Spinal cord (tissue), 10 donors: ENCODE data around the gene DOHH. TPM values are rescaled to one million over a fixed set of nuclear protein-coding genes. Genes with fewer than 3 reads are reported as not detected.

Experiments used
- DNase-seq, 6 donors: peaks; one replicate each; pipeline versions ENCODE4 v3.0.0 to v3.0.0-alpha.2; 2013 to 2015; ENCODE audit warnings: low spot score in 6 of 6, low read depth in 4 of 6
- H3K27ac ChIP-seq: one replicate; pipeline ENCODE4 v1.5.1; 2013; ENCODE audit warnings: low read depth, low read length, control low read depth
- H3K27me3 ChIP-seq: one replicate; pipeline ENCODE4 v1.6.1; 2013; ENCODE audit warnings: low read length; ENCODE audit not compliant: control insufficient read depth, insufficient read depth
- H3K36me3 ChIP-seq: one replicate; pipeline ENCODE4 v1.6.1; 2013; ENCODE audit warnings: low read length; ENCODE audit not compliant: control insufficient read depth, insufficient read depth
- H3K4me1 ChIP-seq: one replicate; pipeline ENCODE4 v1.6.1; 2013; ENCODE audit warnings: low read length; ENCODE audit not compliant: control insufficient read depth, insufficient read depth
- H3K4me3 ChIP-seq: one replicate; pipeline ENCODE4 v1.5.1; 2013; ENCODE audit warnings: low read depth, low read length, control low read depth
- H3K9me3 ChIP-seq: one replicate; pipeline ENCODE4 v1.6.1; 2013; ENCODE audit warnings: low read length; ENCODE audit not compliant: control insufficient read depth, insufficient read depth
- WGBS: methylation state at CpG from one replicate; pipeline ENCODE4 v1.1.5; 2013; ENCODE audit warnings: missing lambda C conversion rate; ENCODE audit not compliant: insufficient coverage; 5-methylcytosine and 5-hydroxymethylcytosine counted together
- polyA plus RNA-seq, 2 donors: library from polyadenylated mRNA; unstranded; fragments of 120-200 nt; gene quantifications; one replicate each; pipeline ENCODE4 v1.2.1, GENCODE V29; 2013; ENCODE audit not compliant: insufficient read length in 2 of 2
- total RNA-seq, 2 donors: library from RNA; depleted of rRNA in 1 of 2; stranded (reverse); fragments of 120-200 nt in 1 of 2; fragments of >200 nt in 1 of 2; gene quantifications; one replicate each; pipeline versions ENCODE4 v1.2.3 to v1.2.4, GENCODE V29; 2013 to 2014
- donor health status: healthy.

DOHH gene
- total and polyA plus RNA-seq, 4 donors: 7.1 to 23.0 (median 14.7) TPM

DNA sequence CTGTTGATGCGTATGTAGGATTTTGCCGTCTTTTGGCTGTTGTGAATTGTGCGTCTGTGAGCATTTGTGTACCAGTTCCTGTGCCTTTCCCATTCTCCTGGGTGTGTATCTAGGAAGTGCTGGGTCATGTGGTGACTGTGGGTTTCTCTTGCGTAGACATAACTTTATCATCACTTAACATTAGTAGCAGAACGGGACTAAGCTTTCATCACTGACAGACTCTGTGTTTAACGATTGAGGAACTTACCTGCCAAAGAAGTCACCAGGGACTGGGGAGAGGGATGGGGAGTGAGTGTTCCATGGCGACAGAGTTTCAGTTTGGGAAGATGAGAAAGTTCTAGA is 20.6 kb upstream of the DOHH start:
- DNase-seq: no peak
- WGBS: 87% methylated on average over 5 of the region's 7 CpGs
- peaks cover 11% of the 10 kb centered on the region for H3K4me1 ChIP-seq
- no peaks in the 10 kb centered on the region for H3K9me3 ChIP-seq
- H3K27me3 ChIP-seq: no peaks in the 10 kb centered on the region
- H3K36me3 ChIP-seq: peaks cover 81% of the 10 kb centered on the region
- H3K4me3 ChIP-seq: no peak overlapping the region
- H3K27ac ChIP-seq: no peak overlapping the region

GRCh38 chr19:3520166-3521103 is 20.0 kb upstream of the DOHH start:
- Histone ChIP-seq H3K36me3 (peaks cover 77% of the 10 kb centered on the region), H3K27ac (no peak overlapping the region), H3K4me1 (peaks cover 18% of the 10 kb centered on the region), H3K27me3 (no peaks in the 10 kb centered on the region), H3K9me3 (no peaks in the 10 kb centered on the region), H3K4me3 (no peak overlapping the region)
- no peak for DNase-seq
- WGBS: 91% methylated on average over 33 of the region's 37 CpGs

DNA sequence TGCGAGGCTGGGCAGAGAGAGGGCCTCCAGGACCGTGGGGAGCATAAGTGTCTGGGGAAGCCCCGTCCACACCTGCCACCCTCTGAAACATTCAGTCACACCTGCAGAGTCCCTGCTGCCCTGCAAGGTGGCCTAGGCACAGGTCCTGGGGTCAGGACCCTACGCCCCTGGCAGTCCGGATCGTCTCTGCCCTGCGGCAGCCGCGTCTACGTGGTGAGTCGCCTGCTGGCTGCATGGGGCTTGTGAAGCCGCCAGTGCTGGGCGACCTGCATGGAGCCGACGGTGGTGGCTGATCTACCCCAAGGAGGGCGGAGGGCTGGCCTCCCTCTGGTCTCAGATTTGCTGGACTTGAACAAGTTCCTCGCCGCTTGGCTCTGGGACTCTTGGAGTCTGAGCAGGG is 18.7 kb upstream of the DOHH start:
- Histone ChIP-seq H3K9me3 (no peaks in the 10 kb centered on the region), H3K27me3 (no peaks in the 10 kb centered on the region), H3K4me1 (peaks cover 21% of the 10 kb centered on the region), H3K36me3 (peaks cover 77% of the 10 kb centered on the region), H3K4me3 (no peak overlapping the region), H3K27ac (no peak overlapping the region)
- DNase-seq: no peak
- 88% methylated on average over 18 of the region's 18 CpGs for WGBS

GRCh38 chr19:3518659-3519058 is 18.2 kb upstream of the DOHH start:
- Histone ChIP-seq H3K36me3 (peaks cover 77% of the 10 kb centered on the region), H3K27ac (no peak overlapping the region), H3K4me3 (no peak overlapping the region), H3K9me3 (no peaks in the 10 kb centered on the region), H3K4me1 (peaks cover 22% of the 10 kb centered on the region), H3K27me3 (no peaks in the 10 kb centered on the region)
- no peak for DNase-seq
- WGBS: 100% methylated on average over 1 of the region's 2 CpGs

DNA sequence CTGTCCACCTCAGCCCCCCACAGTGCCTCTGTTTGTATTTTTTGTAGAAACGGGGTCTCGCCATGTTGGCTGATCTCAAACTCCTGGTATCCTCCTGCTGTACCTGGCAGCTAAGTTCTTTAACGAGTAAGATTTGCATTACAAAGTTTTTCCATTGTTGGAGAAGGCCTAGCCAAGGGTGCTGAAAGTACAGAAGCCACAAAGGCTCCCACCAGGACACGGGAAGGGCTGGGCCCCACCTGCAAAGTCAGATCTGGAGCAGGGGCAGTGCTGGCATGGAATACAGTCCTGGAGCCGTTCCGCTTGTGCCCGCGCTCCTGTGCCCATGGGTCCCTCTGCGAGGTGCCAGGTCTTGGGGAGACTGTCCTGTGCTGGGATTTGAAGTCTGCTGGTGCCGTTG is 17.8 kb upstream of the DOHH start:
- 76% methylated on average over 10 of the region's 10 CpGs for WGBS
- no peak overlapping the region for H3K27ac ChIP-seq
- H3K27me3 ChIP-seq: no peaks in the 10 kb centered on the region
- no peak overlapping the region for H3K4me3 ChIP-seq
- H3K4me1 ChIP-seq: peaks cover 26% of the 10 kb centered on the region
- no peaks in the 10 kb centered on the region for H3K9me3 ChIP-seq
- no peak for DNase-seq
- peaks cover 77% of the 10 kb centered on the region for H3K36me3 ChIP-seq

DNA sequence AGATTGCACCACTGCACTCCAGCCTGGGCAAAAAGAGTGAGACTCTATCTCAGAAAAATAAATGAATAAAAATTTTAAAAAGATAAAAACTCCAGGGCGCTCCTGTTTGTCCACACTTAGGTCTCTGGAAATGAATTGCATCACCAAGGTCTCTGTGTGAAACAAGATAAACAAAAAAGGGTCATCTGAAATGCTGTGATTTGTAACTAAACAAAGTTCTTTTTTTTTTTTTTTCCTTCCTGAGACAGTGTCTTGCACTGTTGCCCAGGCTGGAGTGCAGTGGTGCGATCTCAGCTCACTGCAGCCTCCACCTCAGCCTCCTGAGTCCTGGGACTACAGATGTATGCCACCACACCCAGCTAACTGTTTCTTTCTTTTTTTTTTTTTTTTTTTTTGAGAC is 17.2 kb upstream of the DOHH start:
- Histone ChIP-seq H3K27ac (no peak overlapping the region), H3K9me3 (no peaks in the 10 kb centered on the region), H3K27me3 (no peaks in the 10 kb centered on the region), H3K36me3 (peaks cover 77% of the 10 kb centered on the region), H3K4me3 (no peak overlapping the region), H3K4me1 (peaks cover 32% of the 10 kb centered on the region)
- no peak for DNase-seq
- no CpG with 5 or more reads among the region's 2 CpGs for WGBS

DNA sequence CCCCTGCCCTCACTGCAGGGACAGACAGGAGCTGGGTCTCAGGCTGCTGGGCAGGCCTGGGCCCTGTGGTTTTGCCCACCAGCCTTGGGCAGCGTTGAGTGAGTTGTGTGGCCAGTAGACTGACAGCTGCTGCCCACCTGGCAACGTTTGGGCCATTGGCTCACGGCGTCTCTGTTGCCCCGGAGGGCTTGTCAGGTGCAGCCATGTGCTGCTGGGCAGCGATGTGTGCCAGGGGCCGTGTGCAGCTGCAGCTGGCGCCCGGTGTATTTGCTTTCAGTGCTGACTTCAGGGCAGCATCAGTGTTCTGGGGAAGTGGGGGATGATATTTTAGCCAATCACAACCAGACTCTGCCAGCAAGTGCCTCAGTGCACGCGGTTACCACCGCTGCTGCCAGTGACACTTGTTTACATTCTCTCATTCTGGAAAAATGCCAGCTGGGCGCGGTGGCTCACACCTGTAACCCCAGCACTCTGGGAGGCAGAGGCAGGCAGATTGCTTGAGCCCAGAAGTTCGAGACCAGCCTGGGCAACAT is 16.3 kb upstream of the DOHH start:
- 41% methylated on average over 15 of the region's 15 CpGs for WGBS
- Histone ChIP-seq H3K36me3 (peaks cover 77% of the 10 kb centered on the region), H3K27me3 (no peaks in the 10 kb centered on the region), H3K4me1 (peaks cover 41% of the 10 kb centered on the region), H3K9me3 (no peaks in the 10 kb centered on the region), H3K27ac (no peak overlapping the region), H3K4me3 (no peak overlapping the region)
- peak in 1 of 6 donors; percentile 71 for DNase-seq

DNA sequence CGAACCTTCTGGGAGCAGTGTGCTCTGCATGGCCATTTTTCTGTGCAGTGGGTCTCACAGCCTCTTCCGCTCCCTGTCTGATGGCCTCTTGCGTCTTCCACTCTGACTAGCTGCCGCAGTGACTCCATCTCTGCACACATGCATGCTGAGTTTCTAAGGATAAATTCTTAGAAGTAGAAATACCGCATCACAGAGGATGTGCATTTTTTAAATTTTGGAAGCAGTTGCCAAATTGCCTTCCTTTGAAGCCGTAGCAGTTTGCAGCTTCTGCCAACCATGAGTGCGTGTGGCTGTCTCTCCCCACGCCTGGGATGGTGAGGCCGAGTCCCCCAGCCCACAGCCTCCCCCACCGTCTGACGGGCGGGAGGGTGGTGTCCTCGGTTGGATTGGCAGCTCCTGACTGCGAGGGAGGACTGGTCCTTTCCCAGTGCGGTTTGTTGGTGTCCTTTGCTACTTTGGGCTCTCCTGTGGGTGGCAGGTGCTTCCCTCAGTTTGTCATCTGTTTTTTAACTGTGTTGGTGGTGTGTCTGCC is 15.5 kb upstream of the DOHH start:
- Histone ChIP-seq H3K27ac (no peak overlapping the region), H3K36me3 (peaks cover 81% of the 10 kb centered on the region), H3K4me1 (peaks cover 46% of the 10 kb centered on the region), H3K9me3 (no peaks in the 10 kb centered on the region), H3K27me3 (no peaks in the 10 kb centered on the region), H3K4me3 (no peak overlapping the region)
- 61% methylated on average over 7 of the region's 15 CpGs for WGBS
- peak in 2 of 6 donors; percentile 9 to 28 for DNase-seq

DNA sequence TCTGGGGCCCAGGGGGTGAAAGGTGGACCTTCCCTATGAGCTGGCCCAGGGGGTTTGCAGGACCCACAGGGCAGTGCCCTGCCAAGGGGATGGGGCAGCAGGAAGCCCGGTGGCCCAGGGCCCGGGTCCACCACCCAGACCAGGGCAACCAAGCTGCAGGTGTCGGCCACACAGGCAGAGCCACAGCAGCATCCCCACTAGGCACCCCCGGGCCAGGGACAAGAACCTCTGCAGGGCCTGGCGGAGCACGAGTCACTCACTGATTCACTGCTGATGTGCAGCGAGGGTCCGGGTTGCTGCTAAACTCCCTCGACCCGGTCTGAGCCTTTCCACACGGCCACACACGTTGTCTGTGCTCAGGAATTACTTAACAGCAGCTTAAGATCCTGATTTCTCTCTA is 14.5 kb upstream of the DOHH start:
- H3K9me3 ChIP-seq: no peaks in the 10 kb centered on the region
- no peak overlapping the region for H3K4me3 ChIP-seq
- no peak overlapping the region for H3K27ac ChIP-seq
- DNase-seq: no peak
- WGBS: 87% methylated on average over 12 of the region's 12 CpGs
- peaks cover 54% of the 10 kb centered on the region for H3K4me1 ChIP-seq
- peaks cover 81% of the 10 kb centered on the region for H3K36me3 ChIP-seq
- no peaks in the 10 kb centered on the region for H3K27me3 ChIP-seq
